ENCODE measurements around the gene RIT2. TPM values are rescaled to one million over a fixed set of nuclear protein-coding genes. Genes with fewer than 3 reads are reported as not detected.

Gene RIT2
- total RNA-seq, 1 experiment from 2014 or later = not detected

DNA sequence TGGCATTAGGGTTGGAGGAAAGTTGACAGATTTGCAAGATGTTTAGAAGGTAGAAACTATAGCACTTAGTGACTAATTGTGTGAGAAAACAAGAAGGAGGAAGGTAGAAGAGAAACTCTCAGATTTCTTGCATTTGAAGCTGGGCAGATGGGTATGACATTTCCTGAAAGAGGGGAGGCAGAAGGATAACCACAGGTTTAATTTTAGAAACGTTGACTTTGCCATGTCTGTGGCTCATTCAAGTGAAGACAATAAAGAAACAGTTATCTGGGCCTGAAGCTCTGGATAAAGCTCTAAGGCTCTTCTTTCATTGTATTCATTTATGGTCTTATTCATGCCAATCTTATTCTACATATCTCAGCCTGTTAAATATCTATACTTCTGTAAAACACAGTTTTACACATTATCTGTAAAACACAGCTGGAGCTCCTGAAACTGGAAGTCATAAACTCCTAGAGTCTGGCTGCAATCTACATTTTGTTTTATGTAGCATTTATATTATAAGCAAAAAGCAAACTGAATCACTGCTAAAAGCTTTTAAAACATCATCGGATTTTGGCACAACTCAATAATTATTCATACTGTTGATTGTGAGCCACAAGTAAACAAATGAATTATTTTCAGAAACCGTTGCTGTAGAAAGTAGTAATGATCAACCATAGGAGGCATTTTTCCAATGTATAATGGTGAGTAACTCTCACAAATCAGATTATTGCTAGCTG lies 138.5 kb downstream of the RIT2 start:
- Histone ChIP-seq H4K20me1 (ENCODE audit: insufficient read depth) (no peaks in the 10 kb centered on the region), H3K9me2 (ENCODE audit: insufficient read depth) (no peaks in the 10 kb centered on the region), H3K9me3 (ENCODE audit: insufficient read depth, low read depth) (no peaks in the 10 kb centered on the region), H3K4me3 (no peak overlapping the region), H3F3A (ENCODE audit: insufficient read depth, low read depth) (no peaks in the 10 kb centered on the region), H3K4me2 (no peak overlapping the region), H3K4me1 (replicated peaks; ENCODE audit: insufficient read depth) (no peaks in the 10 kb centered on the region), H3K79me2 (ENCODE audit: low read depth) (no peaks in the 10 kb centered on the region), H2AFZ (no peak overlapping the region), H3K27ac (no peak overlapping the region), H3K36me3 (ENCODE audit: low read depth) (no peaks in the 10 kb centered on the region), H3K27me3 (ENCODE audit: insufficient read depth, low read depth) (no peaks in the 10 kb centered on the region)
- no TSS peak for BruUV-seq (replicated peaks)
- TF ChIP-seq EZH2 (IDR thresholded peaks at IDR 0.05; ENCODE audit: low read depth) = no peak
- TF ChIP-seq, protein P1, sequence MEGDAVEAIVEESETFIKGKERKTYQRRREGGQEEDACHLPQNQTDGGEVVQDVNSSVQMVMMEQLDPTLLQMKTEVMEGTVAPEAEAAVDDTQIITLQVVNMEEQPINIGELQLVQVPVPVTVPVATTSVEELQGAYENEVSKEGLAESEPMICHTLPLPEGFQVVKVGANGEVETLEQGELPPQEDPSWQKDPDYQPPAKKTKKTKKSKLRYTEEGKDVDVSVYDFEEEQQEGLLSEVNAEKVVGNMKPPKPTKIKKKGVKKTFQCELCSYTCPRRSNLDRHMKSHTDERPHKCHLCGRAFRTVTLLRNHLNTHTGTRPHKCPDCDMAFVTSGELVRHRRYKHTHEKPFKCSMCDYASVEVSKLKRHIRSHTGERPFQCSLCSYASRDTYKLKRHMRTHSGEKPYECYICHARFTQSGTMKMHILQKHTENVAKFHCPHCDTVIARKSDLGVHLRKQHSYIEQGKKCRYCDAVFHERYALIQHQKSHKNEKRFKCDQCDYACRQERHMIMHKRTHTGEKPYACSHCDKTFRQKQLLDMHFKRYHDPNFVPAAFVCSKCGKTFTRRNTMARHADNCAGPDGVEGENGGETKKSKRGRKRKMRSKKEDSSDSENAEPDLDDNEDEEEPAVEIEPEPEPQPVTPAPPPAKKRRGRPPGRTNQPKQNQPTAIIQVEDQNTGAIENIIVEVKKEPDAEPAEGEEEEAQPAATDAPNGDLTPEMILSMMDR (conservative IDR thresholded peaks at IDR 0.05) = no peak
- POLR2A ChIA-PET (ENCODE audit: unreplicated experiment) = no interaction called here
- intact Hi-C loops (cut with micrococcal nuclease; ENCODE audit: unreplicated experiment) = no loop called here
- CTCF ChIA-PET = no interaction called here
- DNase-seq = no peak

DNA sequence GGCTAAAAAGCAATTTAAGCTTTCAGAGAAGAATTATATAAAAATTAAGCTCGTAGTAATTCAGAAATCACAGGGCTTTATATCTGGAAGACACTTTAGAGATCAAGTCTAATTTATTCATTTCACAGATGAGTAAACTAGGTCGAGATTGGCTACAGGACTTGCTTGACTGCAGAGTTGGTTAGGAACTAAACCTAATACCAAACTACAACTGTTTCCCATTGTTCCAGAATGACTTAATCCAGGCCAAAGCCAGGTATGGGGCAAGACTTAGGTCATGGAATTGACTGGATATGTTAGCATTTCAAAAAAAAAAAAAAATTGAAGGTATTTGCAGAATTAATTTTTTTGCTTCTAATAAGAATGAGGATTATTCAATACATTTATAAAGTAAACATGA lies 146.1 kb downstream of the RIT2 start:
- H3K79me2 ChIP-seq (ENCODE audit: low read depth) = no peaks in the 10 kb centered on the region
- H3F3A ChIP-seq (ENCODE audit: insufficient read depth, low read depth) = no peaks in the 10 kb centered on the region
- H3K27me3 ChIP-seq (ENCODE audit: insufficient read depth, low read depth) = no peaks in the 10 kb centered on the region
- no peak overlapping the region for H3K27ac ChIP-seq
- ChIA-PET CTCF (no interaction called here), POLR2A (ENCODE audit: unreplicated experiment) (no interaction called here)
- no TSS peak for BruUV-seq (replicated peaks)
- no peaks in the 10 kb centered on the region for H3K4me1 ChIP-seq (replicated peaks; ENCODE audit: insufficient read depth)
- TF ChIP-seq, protein P1 (conservative IDR thresholded peaks at IDR 0.05) = no peak
- no peak for TF ChIP-seq EZH2 (IDR thresholded peaks at IDR 0.05; ENCODE audit: low read depth)
- H4K20me1 ChIP-seq (ENCODE audit: insufficient read depth) = no peaks in the 10 kb centered on the region
- no peak overlapping the region for H3K4me3 ChIP-seq
- no peak overlapping the region for H2AFZ ChIP-seq
- H3K9me2 ChIP-seq (ENCODE audit: insufficient read depth) = no peaks in the 10 kb centered on the region
- intact Hi-C loops (cut with micrococcal nuclease; ENCODE audit: unreplicated experiment) = no loop called here
- no peaks in the 10 kb centered on the region for H3K9me3 ChIP-seq (ENCODE audit: insufficient read depth, low read depth)
- H3K4me2 ChIP-seq = no peak overlapping the region
- no peak for DNase-seq
- no peaks in the 10 kb centered on the region for H3K36me3 ChIP-seq (ENCODE audit: low read depth)

DNA sequence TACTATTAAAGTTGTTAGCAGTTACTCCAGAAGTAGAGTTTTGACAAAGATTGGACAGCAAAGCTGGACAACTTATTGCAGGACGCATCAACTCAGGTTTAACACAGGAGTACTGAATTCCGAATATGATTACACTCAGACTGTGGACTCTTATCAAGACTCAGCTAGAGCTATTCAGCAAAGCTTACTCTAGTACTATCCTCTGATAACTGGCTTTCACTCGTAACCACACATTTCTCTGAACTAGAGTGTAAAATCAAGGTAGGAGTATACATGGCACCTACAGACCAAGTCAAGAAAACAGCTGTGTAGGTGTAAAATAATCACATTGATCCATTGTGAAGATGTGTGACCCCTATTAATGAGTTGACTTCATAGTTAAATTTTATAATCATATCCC lies 154.2 kb downstream of the RIT2 start:
- no peaks in the 10 kb centered on the region for H3K36me3 ChIP-seq (ENCODE audit: low read depth)
- BruUV-seq (replicated peaks) = no TSS peak
- no peaks in the 10 kb centered on the region for H3K9me3 ChIP-seq (ENCODE audit: insufficient read depth, low read depth)
- CTCF ChIA-PET = no interaction called here
- no peaks in the 10 kb centered on the region for H3F3A ChIP-seq (ENCODE audit: insufficient read depth, low read depth)
- no peak overlapping the region for H3K4me2 ChIP-seq
- H3K79me2 ChIP-seq (ENCODE audit: low read depth) = no peaks in the 10 kb centered on the region
- no peaks in the 10 kb centered on the region for H3K9me2 ChIP-seq (ENCODE audit: insufficient read depth)
- intact Hi-C loops (cut with micrococcal nuclease; ENCODE audit: unreplicated experiment) = no loop called here
- H3K27me3 ChIP-seq (ENCODE audit: insufficient read depth, low read depth) = no peaks in the 10 kb centered on the region
- POLR2A ChIA-PET (ENCODE audit: unreplicated experiment) = no interaction called here
- H2AFZ ChIP-seq = no peak overlapping the region
- no peaks in the 10 kb centered on the region for H3K4me1 ChIP-seq (replicated peaks; ENCODE audit: insufficient read depth)
- TF ChIP-seq EZH2 (IDR thresholded peaks at IDR 0.05; ENCODE audit: low read depth) = no peak
- TF ChIP-seq, protein P1 (conservative IDR thresholded peaks at IDR 0.05) = no peak
- no peaks in the 10 kb centered on the region for H4K20me1 ChIP-seq (ENCODE audit: insufficient read depth)
- H3K4me3 ChIP-seq = no peak overlapping the region
- no peak for DNase-seq
- H3K27ac ChIP-seq = no peak overlapping the region
